Prostate gland (tissue), 1 donor: Measurements from ENCODE around the gene HABP2.

Experiments used
- POLR2A ChIP-seq: fragments of 450-650 bp; IDR thresholded peaks from one replicate; pipeline ENCODE4 v1.6.1; 2016; ENCODE audit warnings: antibody characterized with exemption, mild to moderate bottlenecking
- POLR2AphosphoS5 ChIP-seq: sonication (generic); formaldehyde crosslinking; IDR thresholded peaks from one replicate; pipeline ENCODE4 v1.6.1; 2017; ENCODE audit warnings: antibody characterized with exemption

DNA sequence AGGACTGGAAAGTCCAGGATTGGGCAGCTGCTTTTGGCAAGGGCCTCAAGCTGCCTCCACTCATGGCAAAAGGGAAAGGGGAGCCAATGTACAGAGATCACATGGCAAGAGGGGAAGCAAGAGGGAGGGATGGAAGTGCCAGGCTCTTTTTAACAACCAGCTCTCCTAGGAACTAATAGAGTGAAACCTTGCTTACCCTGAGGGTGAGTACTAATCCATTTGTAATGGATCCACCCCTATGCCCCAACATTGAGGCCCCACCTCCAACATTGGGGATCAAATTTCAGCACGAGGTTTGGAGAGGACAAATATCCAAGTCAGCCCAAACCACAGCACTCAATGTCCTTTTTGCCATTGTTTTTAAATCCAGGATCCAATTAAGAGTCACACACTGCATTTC, 12.5 kb downstream of the HABP2 start:
- TF ChIP-seq POLR2A, result no peak
- no peak for TF ChIP-seq POLR2AphosphoS5
